Astrocyte (in vitro differentiated cells and primary cell): Measurements from ENCODE around the gene PREX1. TPM values are rescaled to one million over a fixed set of nuclear protein-coding genes. Genes with fewer than 3 reads are reported as not detected.
"Not testable (repeated sequence)": the region's sequence is repeated elsewhere in the genome, so short reads cannot be mapped to it uniquely, and the experiment has no call there.

Experiments
- DNase-seq: peaks from one replicate; pipeline ENCODE4 v3.0.0-alpha.2; 2010; ENCODE audit warnings: low read depth
- FAIRE-seq: peaks from 2 replicates; lab custom pipeline; 2011; peaks lifted over from hg19 to GRCh38; lab: Jason Lieb, UNC
- H2AFZ ChIP-seq: 2 replicates; pipeline ENCODE4 v1.6.0; 2012; ENCODE audit warnings: low read depth, low read length, inconsistent platforms
- H3K27ac ChIP-seq: 2 replicates; pipeline ENCODE4 v1.5.1; 2011; ENCODE audit warnings: low read depth, low read length, inconsistent platforms
- H3K27me3 ChIP-seq: 2 replicates; pipeline ENCODE4 v1.6.0; 2011; ENCODE audit warnings: low read length, inconsistent platforms; ENCODE audit not compliant: insufficient read depth
- H3K36me3 ChIP-seq: 2 replicates; pipeline ENCODE4 v1.5.1; 2011; ENCODE audit warnings: low read length, inconsistent platforms; ENCODE audit not compliant: insufficient read depth
- H3K4me1 ChIP-seq: 2 replicates; pipeline ENCODE4 v1.5.1; 2011; ENCODE audit warnings: low read length, inconsistent platforms; ENCODE audit not compliant: insufficient read depth
- H3K4me2 ChIP-seq: 2 replicates; pipeline ENCODE4 v1.6.0; 2012; ENCODE audit warnings: low read length, inconsistent platforms
- H3K4me3 ChIP-seq: 2 replicates; pipeline ENCODE4 v1.5.1; 2011; ENCODE audit warnings: low read depth, mild to moderate bottlenecking, low read length, inconsistent platforms; ENCODE audit not compliant: insufficient read depth
- H3K79me2 ChIP-seq: 2 replicates; pipeline ENCODE4 v1.6.0; 2012; ENCODE audit warnings: mild to moderate bottlenecking, low read length, inconsistent platforms; ENCODE audit not compliant: insufficient read depth
- H3K9ac ChIP-seq: 2 replicates; pipeline ENCODE4 v1.6.0; 2012; ENCODE audit warnings: mild to moderate bottlenecking, low read length, inconsistent platforms
- H3K9me3 ChIP-seq: 2 replicates; pipeline ENCODE4 v1.5.1; 2012; ENCODE audit warnings: low read depth, mild to moderate bottlenecking, low read length, inconsistent platforms; ENCODE audit not compliant: insufficient read depth
- H4K20me1 ChIP-seq: 2 replicates; pipeline ENCODE4 v1.6.0; 2012; ENCODE audit warnings: low read length, inconsistent platforms; ENCODE audit not compliant: insufficient read depth
- H3K27ac Mint-ChIP-seq: one replicate; pipeline ENCODE4 v1.8.0; 2021; ENCODE audit warnings: mild to moderate bottlenecking, mixed read lengths; ENCODE audit not compliant: unreplicated experiment
- H3K27me3 Mint-ChIP-seq: one replicate; pipeline ENCODE4 v1.8.0; 2021; ENCODE audit warnings: low read depth, mixed read lengths; ENCODE audit not compliant: unreplicated experiment
- H3K36me3 Mint-ChIP-seq: one replicate; pipeline ENCODE4 v1.8.0; 2021; ENCODE audit warnings: low read depth, mixed read lengths; ENCODE audit not compliant: unreplicated experiment
- H3K4me1 Mint-ChIP-seq: one replicate; pipeline ENCODE4 v1.8.0; 2021; ENCODE audit warnings: low read depth, mixed read lengths; ENCODE audit not compliant: unreplicated experiment
- H3K4me3 Mint-ChIP-seq: one replicate; pipeline ENCODE4 v1.8.0; 2021; ENCODE audit warnings: mild to moderate bottlenecking, moderate library complexity, mixed read lengths; ENCODE audit not compliant: unreplicated experiment
- H3K9me3 Mint-ChIP-seq: one replicate; pipeline ENCODE4 v1.8.0; 2021; ENCODE audit warnings: mild to moderate bottlenecking, mixed read lengths; ENCODE audit not compliant: unreplicated experiment
- EZH2 ChIP-seq: IDR thresholded peaks from 2 replicates; pipeline ENCODE4 v1.6.1; 2012; ENCODE audit warnings: mild to moderate bottlenecking, low read length, inconsistent platforms; ENCODE audit not compliant: insufficient read depth
- total RNA-seq: library from RNA; stranded (reverse); gene quantifications from 2 replicates; pipeline ENCODE4 v1.2.1, GENCODE V29; 2021
- TF ChIP-seq, protein P1 (sequence below): IDR thresholded peaks from 2 replicates; pipeline ENCODE4 v1.5.1; 2011; ENCODE audit warnings: low read depth, mild to moderate bottlenecking, inconsistent platforms, low read length, moderate library complexity; ENCODE audit not compliant: insufficient read depth

The PREX1 gene
- total RNA-seq, 1 donor from 2014 or later: 3.5 TPM

DNA sequence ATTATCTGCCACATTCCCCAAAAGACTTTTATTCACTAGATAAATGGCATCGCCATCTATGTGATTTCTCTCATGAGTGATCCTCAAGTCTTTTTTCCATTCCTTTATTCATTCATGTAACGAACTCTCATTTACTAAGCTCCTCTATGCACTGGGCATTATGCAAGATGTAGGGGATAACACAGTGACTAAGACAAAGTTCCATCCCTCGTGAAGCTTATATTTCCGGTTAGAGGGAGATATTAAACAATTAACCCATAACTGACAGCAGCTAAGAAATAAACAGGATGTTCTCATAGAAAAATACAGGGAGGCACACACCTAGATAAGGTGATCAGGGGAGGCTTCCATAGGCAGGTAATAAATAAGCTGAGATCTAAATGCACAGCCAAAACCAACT is 17.2 kb upstream of the PREX1 start:
- no peak for DNase-seq
- no peaks in the 10 kb centered on the region for H4K20me1 ChIP-seq

DNA sequence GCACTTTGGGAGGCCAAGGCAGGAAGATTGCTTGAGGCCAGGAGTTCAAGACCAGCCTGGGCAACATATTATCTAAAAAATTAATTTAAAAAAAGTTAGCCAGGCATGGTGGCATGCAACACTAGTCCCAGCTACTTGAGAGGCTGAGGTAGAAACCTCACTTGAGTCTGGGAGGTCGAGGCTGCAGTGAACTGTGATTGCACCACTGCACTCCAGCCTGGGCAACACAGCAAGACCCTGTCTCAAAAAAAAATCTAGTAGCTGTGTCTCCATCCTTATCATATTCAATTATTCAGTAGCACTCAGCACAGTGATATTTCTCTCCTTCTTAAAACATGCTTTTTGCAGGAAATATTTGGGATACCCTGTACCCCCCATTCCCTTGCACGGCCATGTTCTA is 16.1 kb upstream of the PREX1 start:
- H3K27me3 ChIP-seq, H3K27ac Mint-ChIP-seq, H2AFZ ChIP-seq, H4K20me1 ChIP-seq, H3K79me2 ChIP-seq, H3K4me1 Mint-ChIP-seq, H3K36me3 ChIP-seq, H3K9me3 Mint-ChIP-seq, DNase-seq, H3K4me3 ChIP-seq, H3K9me3 ChIP-seq, H3K9ac ChIP-seq, H3K27ac ChIP-seq, H3K36me3 Mint-ChIP-seq, H3K4me3 Mint-ChIP-seq, FAIRE-seq, H3K4me2 ChIP-seq: not testable (repeated sequence)
- peaks cover 10% of the 10 kb centered on the region for H3K27me3 Mint-ChIP-seq
- H3K4me1 ChIP-seq: peaks cover 20% of the 10 kb centered on the region

More for the DNA sequence above, 17.2 kb upstream of the PREX1 start:
- Histone ChIP-seq H2AFZ (no peak overlapping the region), H3K27me3 (peaks cover under 1% of the 10 kb centered on the region), H3K4me3 (no peak overlapping the region), H3K4me1 (peaks cover 20% of the 10 kb centered on the region), H3K9ac (no peak overlapping the region), H3K36me3 (no peaks in the 10 kb centered on the region), H3K9me3 (no peaks in the 10 kb centered on the region), H3K27ac (no peak overlapping the region), H3K79me2 (no peaks in the 10 kb centered on the region), H3K4me2 (no peak overlapping the region)
- Mint-ChIP-seq H3K9me3 (no peaks in the 10 kb centered on the region), H3K36me3 (no peaks in the 10 kb centered on the region), H3K4me3 (no peak overlapping the region), H3K27ac (no peak overlapping the region), H3K27me3 (peaks cover 10% of the 10 kb centered on the region), H3K4me1 (peaks cover 9% of the 10 kb centered on the region)
- no peak for FAIRE-seq
- TF ChIP-seq, protein P1, sequence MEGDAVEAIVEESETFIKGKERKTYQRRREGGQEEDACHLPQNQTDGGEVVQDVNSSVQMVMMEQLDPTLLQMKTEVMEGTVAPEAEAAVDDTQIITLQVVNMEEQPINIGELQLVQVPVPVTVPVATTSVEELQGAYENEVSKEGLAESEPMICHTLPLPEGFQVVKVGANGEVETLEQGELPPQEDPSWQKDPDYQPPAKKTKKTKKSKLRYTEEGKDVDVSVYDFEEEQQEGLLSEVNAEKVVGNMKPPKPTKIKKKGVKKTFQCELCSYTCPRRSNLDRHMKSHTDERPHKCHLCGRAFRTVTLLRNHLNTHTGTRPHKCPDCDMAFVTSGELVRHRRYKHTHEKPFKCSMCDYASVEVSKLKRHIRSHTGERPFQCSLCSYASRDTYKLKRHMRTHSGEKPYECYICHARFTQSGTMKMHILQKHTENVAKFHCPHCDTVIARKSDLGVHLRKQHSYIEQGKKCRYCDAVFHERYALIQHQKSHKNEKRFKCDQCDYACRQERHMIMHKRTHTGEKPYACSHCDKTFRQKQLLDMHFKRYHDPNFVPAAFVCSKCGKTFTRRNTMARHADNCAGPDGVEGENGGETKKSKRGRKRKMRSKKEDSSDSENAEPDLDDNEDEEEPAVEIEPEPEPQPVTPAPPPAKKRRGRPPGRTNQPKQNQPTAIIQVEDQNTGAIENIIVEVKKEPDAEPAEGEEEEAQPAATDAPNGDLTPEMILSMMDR: no peak
- TF ChIP-seq EZH2: no peak

DNA sequence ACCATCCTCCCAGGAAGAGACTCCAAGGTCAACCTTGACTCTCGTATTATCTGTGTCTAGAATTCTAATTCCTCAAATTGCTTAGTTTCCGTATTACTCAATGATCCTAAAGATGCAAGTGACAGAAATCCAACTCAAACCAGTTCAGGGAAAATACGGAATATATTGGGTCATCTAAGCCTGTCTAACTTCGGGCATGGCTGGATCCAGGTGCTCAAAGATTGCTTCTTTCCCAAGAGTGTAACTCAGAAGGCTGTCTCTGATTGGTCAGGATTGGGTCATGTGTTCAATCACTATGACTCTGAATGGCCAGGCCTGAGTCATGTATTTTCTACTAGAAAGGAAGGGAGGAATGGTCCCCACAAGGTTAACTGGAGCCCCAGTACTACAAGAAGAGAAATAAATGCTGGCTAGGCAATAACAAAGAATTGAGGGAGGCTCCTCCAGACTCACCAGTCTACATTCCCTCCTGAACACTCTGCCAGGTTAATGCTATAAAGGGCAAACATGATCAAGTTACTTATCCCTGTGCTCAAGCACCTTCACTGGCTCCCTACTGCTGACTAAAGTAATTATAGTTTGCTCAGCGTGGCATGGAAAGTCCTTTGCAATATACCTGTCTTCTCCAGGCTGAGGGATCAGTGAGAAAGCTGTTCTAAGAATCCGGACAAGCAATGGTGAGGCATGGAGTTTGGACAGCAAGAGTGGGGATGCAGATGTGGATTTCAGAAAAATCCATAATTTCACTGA is 15.4 kb upstream of the PREX1 start:
- FAIRE-seq (no peak), DNase-seq (no peak)
- Histone ChIP-seq H3K9me3 (no peaks in the 10 kb centered on the region), H3K27me3 (no peaks in the 10 kb centered on the region), H3K36me3 (no peaks in the 10 kb centered on the region), H3K79me2 (no peaks in the 10 kb centered on the region), H2AFZ (no peak overlapping the region), H4K20me1 (no peaks in the 10 kb centered on the region), H3K4me2 (no peak overlapping the region), H3K4me1 (peaks cover 20% of the 10 kb centered on the region), H3K27ac (no peak overlapping the region), H3K9ac (no peak overlapping the region), H3K4me3 (no peak overlapping the region)
- peaks cover 10% of the 10 kb centered on the region for H3K27me3 Mint-ChIP-seq
- no peak overlapping the region for H3K27ac Mint-ChIP-seq
- TF ChIP-seq, protein P1: no peak
- TF ChIP-seq EZH2: no peak
- H3K36me3 Mint-ChIP-seq: no peaks in the 10 kb centered on the region
- H3K9me3 Mint-ChIP-seq: no peaks in the 10 kb centered on the region
- no peak overlapping the region for H3K4me3 Mint-ChIP-seq
- H3K4me1 Mint-ChIP-seq: peaks cover 9% of the 10 kb centered on the region
